Activated naive CD4-positive, alpha-beta T cell treated with anti-CD3 and anti-CD28 coated beads for 36 hours (primary cell): ENCODE results near the gene CDH10. TPM values are rescaled to one million over a fixed set of nuclear protein-coding genes. Genes with fewer than 3 reads are reported as not detected.

Experiments
- CTCF ChIA-PET: fragments of 350-600 bp; sonication (Branson Sonifier 250); formaldehyde crosslinking; loops from one replicate; lab custom pipeline; 2021; ENCODE audit warnings: antibody characterized with exemption; lab: Charles Lee
- DNase-seq: peaks from one replicate; pipeline ENCODE4 v3.0.0-alpha.2; 2020
- H3K27ac Mint-ChIP-seq: one replicate; pipeline ENCODE4 v1.8.0; 2021; ENCODE audit warnings: mild to moderate bottlenecking, mixed read lengths
- H3K27me3 Mint-ChIP-seq: one replicate; pipeline ENCODE4 v1.8.0; 2021; ENCODE audit warnings: low read depth, mixed read lengths
- H3K36me3 Mint-ChIP-seq: one replicate; pipeline ENCODE4 v1.8.0; 2021; ENCODE audit warnings: low read depth, mixed read lengths
- H3K4me1 Mint-ChIP-seq: one replicate; pipeline ENCODE4 v1.8.0; 2021; ENCODE audit warnings: low read depth, mixed read lengths
- H3K4me3 Mint-ChIP-seq: one replicate; pipeline ENCODE4 v1.8.0; 2021; ENCODE audit warnings: mild to moderate bottlenecking, moderate library complexity, mixed read lengths
- H3K9me3 Mint-ChIP-seq: one replicate; pipeline ENCODE4 v1.8.0; 2021; ENCODE audit warnings: mixed read lengths
- intact Hi-C: fragments of 100-400 bp; cut with micrococcal nuclease; formaldehyde crosslinking; loops from one replicate; pipeline ENCODE4 v1.15.1; 2023
- total RNA-seq, 2 experiments: library from RNA; stranded (reverse); gene quantifications; one replicate each; pipeline ENCODE4 v1.2.3, GENCODE V29; 2021

CDH10 gene
- total RNA-seq, 2 experiments from 2014 or later: not detected

GRCh38 chr5:24632353-24632752 is 12.4 kb downstream of the CDH10 start:
- no peaks in the 10 kb centered on the region for H3K27me3 Mint-ChIP-seq
- no peaks in the 10 kb centered on the region for H3K36me3 Mint-ChIP-seq
- CTCF ChIA-PET: interaction anchor here (0.8 kb wide), 1 partner anchor 13 kb away, joined by 3 read pairs; no protein-coding TSS in a partner anchor
- no peak overlapping the region for H3K27ac Mint-ChIP-seq
- no peak for DNase-seq
- intact Hi-C loops: no loop called here
- no peaks in the 10 kb centered on the region for H3K4me1 Mint-ChIP-seq
- peaks cover 1% of the 10 kb centered on the region for H3K9me3 Mint-ChIP-seq
- no peak overlapping the region for H3K4me3 Mint-ChIP-seq

DNA sequence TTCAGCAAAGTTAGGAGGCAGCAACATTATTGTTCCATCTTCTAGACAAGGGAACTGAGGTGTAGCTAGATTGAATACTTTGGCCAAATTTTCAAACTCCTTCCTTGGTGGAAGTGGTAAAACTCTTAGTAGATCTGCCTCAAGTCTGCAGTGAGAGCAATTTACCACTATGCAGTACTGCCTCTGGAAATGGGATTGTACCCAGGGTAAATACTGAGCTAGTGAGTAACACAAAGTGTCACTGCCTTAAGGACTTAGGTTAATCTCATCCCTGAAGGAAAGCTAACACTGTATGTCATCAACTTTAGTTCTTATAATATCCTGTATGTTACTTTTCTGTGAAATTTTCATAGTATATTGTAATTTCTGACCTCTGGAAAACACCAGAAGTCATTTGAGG is 13.9 kb downstream of the CDH10 start:
- intact Hi-C loops: no loop called here
- H3K27me3 Mint-ChIP-seq: no peaks in the 10 kb centered on the region
- H3K36me3 Mint-ChIP-seq: no peaks in the 10 kb centered on the region
- H3K27ac Mint-ChIP-seq: no peak overlapping the region
- H3K4me3 Mint-ChIP-seq: no peak overlapping the region
- CTCF ChIA-PET: no interaction called here
- no peaks in the 10 kb centered on the region for H3K4me1 Mint-ChIP-seq
- H3K9me3 Mint-ChIP-seq: peaks cover 1% of the 10 kb centered on the region
- DNase-seq: no peak

DNA sequence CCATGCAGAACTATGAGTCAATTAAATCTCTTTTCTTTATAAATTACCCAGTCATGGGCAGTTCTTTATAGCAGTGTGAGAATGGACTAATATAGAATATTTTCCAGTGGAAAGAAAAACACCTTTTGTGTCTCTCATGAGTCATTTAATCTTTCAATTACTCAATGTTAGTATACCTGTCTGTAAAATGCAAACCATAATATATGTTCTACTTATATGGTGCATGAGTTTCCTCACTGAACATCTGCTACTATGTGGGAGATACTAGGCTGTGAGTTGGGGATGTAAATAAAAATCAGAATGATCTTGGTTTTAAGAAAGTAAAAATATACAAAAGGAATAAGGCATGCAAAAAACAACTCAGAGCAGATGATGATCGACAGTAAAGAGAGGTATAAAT is 15.0 kb downstream of the CDH10 start:
- intact Hi-C loops: no loop called here

DNA sequence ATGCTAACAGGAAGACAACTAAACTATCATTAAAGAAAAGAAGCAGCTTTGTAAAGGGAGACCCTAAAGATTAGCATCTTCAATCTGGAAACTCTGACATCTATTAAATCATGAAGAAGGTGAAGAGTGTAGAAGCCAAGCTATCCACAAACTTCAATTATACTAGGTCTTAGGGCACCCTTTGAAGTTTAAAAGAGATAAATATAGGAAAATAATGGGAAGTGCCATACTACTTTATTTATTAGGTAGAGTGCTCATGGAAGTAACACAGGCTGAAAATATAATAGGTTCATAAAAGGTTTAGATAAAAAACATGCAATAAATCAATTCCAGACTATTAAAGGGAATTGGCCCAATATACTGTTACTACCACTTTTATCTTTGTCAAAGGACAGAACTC is 19.9 kb downstream of the CDH10 start:
- intact Hi-C loops: no loop called here
- DNase-seq: no peak
- Mint-ChIP-seq H3K36me3 (no peaks in the 10 kb centered on the region), H3K27me3 (no peaks in the 10 kb centered on the region), H3K27ac (no peak overlapping the region), H3K4me1 (no peaks in the 10 kb centered on the region), H3K4me3 (no peak overlapping the region), H3K9me3 (peaks cover 2% of the 10 kb centered on the region)
- CTCF ChIA-PET: no interaction called here

More for the DNA sequence above, 15.0 kb downstream of the CDH10 start:
- no peak for DNase-seq
- Mint-ChIP-seq H3K4me1 (no peaks in the 10 kb centered on the region), H3K27ac (no peak overlapping the region), H3K9me3 (peaks cover 1% of the 10 kb centered on the region), H3K36me3 (no peaks in the 10 kb centered on the region), H3K4me3 (no peak overlapping the region), H3K27me3 (no peaks in the 10 kb centered on the region)
- CTCF ChIA-PET: no interaction called here

DNA sequence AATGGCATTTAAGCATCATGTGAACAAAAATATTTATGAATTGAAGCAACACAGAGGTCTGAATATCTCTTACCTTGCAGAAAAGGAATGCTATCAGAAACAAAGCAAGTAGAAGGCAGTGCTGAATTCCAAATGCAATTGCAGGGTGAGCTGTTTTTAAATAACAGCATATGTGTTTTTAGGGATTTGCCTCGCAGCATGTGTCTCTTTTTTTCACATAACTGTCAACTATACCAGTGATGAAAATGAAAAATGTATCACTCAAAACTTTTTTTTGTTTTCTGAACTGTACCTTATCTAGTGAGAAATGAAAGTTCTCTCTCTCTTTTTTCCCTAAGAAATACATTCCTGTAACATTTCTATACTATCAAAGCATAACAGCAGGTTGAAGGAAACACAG is 21.2 kb downstream of the CDH10 start:
- no peaks in the 10 kb centered on the region for H3K36me3 Mint-ChIP-seq
- CTCF ChIA-PET: interaction anchor here (0.6 kb wide), 1 partner anchor 39 kb away, joined by 5 read pairs; no protein-coding TSS in a partner anchor
- no peak overlapping the region for H3K27ac Mint-ChIP-seq
- H3K9me3 Mint-ChIP-seq: peaks cover 1% of the 10 kb centered on the region
- no peaks in the 10 kb centered on the region for H3K4me1 Mint-ChIP-seq
- no peak for DNase-seq
- intact Hi-C loops: no loop called here
- no peak overlapping the region for H3K4me3 Mint-ChIP-seq
- H3K27me3 Mint-ChIP-seq: no peaks in the 10 kb centered on the region

DNA sequence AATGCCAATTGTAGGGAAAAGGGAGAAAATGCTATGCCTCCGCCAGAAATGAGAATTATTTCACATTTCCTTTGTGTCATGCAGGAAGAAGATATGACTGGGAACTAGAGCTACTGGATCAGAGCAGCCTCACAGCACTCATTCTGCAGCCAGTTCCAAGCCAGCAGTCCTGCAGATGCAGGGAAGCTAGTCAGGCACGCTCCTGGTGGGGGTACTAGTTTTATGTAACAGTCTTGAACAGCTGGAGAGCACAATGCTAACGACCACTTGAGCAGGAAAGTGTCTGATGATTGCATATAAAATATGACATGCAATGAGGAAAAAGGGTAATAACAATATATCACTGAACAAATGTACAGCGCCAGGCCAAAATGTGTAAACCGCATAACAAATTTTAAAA is 21.7 kb downstream of the CDH10 start:
- CTCF ChIA-PET: interaction anchor here (0.6 kb wide), 1 partner anchor 40 kb away, joined by 5 read pairs; no protein-coding TSS in a partner anchor
- H3K36me3 Mint-ChIP-seq: no peaks in the 10 kb centered on the region
- H3K4me1 Mint-ChIP-seq: no peaks in the 10 kb centered on the region
- no peak overlapping the region for H3K27ac Mint-ChIP-seq
- no peak overlapping the region for H3K4me3 Mint-ChIP-seq
- intact Hi-C loops: no loop called here
- DNase-seq: no peak
- H3K27me3 Mint-ChIP-seq: no peaks in the 10 kb centered on the region
- H3K9me3 Mint-ChIP-seq: peaks cover 1% of the 10 kb centered on the region

GRCh38 chr5:24621792-24622191 is 23.0 kb downstream of the CDH10 start:
- intact Hi-C loops: no loop called here
- Mint-ChIP-seq H3K27ac (no peak overlapping the region), H3K4me1 (no peaks in the 10 kb centered on the region), H3K9me3 (peaks cover 1% of the 10 kb centered on the region), H3K36me3 (no peaks in the 10 kb centered on the region), H3K27me3 (no peaks in the 10 kb centered on the region), H3K4me3 (no peak overlapping the region)
- CTCF ChIA-PET: no interaction called here
- DNase-seq: no peak

DNA sequence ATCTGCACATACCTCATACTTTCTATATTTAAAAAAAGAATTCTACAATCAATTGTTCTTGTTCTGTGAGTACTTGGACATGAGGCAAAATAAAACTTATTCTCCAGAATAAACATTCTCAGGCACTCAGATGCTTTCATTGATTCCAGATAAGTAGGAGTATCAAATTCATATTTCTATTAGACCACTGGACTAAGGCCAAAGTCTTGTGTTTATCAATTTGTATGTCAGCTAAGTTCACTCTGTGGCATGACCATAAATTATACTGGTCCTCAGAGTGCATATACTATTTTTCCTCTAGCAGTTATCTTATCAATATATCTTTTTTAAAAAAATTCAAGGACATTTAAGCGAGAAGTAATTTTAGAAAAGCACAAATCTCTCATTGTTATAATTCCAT is 28.2 kb downstream of the CDH10 start:
- DNase-seq: no peak
- intact Hi-C loops: no loop called here
- Mint-ChIP-seq H3K4me3 (no peak overlapping the region), H3K4me1 (no peaks in the 10 kb centered on the region), H3K9me3 (peaks cover 6% of the 10 kb centered on the region), H3K27me3 (no peaks in the 10 kb centered on the region), H3K36me3 (no peaks in the 10 kb centered on the region), H3K27ac (no peak overlapping the region)
- CTCF ChIA-PET: no interaction called here

DNA sequence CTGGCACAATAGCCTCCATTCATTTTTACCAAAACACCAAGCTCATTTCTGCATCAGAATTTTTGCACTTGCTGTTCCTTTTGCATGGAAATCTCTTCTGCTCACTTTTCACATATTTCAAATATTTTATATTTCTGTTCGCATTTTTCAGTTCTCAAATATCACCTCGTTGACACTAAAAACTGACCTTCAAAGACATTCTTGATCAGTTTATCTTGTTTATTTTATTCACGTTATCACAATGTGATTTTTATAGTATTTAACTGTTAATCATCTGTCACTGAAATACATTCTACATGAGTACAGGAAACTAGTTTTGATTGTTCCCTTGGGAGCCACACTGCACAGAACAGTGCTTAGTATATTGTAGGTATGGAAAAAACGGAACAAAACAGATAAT is 29.6 kb downstream of the CDH10 start:
- Mint-ChIP-seq H3K27me3 (no peaks in the 10 kb centered on the region), H3K27ac (no peak overlapping the region), H3K4me3 (no peak overlapping the region)

DNA sequence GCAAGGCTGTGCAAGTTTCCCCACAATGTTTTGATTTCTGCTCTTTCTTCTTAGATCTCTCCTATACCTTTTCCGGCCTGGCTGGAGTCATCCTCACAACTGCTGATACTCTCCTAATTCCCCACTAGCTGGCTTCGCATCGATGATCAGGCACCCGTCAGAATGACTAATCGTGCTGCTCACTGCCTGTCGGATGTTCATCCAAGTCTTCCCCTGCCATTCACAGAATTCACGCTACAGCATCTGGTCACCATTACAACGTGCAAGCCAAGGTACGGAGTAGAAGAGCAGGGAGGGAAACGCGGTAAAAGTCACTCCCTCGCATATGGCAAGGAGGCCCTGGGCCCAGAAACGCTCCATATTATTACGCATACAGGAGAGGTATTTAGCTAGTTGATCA is 35.1 kb downstream of the CDH10 start:
- H3K4me3 Mint-ChIP-seq: no peak overlapping the region
- CTCF ChIA-PET: no interaction called here

More for the DNA sequence above, 29.6 kb downstream of the CDH10 start:
- no peaks in the 10 kb centered on the region for H3K36me3 Mint-ChIP-seq
- no peak for DNase-seq
- CTCF ChIA-PET: no interaction called here
- H3K9me3 Mint-ChIP-seq: peaks cover 7% of the 10 kb centered on the region
- no peaks in the 10 kb centered on the region for H3K4me1 Mint-ChIP-seq
- intact Hi-C loops: no loop called here

DNA sequence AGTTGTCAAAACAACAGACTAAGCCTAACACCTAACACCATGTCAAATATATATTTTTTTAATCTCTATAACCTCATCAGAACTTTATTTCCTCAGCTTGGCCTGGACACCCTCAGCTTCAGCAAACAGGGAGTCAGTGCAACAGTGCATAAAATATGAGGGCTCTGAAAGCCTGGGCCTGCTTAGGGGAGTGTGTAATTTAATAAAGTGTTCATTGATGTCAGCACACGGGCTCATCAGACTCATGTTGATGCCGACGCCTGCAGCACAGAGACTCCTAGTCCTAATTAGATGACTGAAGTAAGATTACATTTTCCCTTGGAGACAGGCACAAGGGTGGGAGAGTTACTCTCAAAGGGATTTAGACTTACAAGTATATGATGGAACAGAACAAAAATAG is 37.8 kb downstream of the CDH10 start:
- no peak for DNase-seq
- no peaks in the 10 kb centered on the region for H3K27me3 Mint-ChIP-seq
- H3K27ac Mint-ChIP-seq: no peak overlapping the region
- H3K36me3 Mint-ChIP-seq: no peaks in the 10 kb centered on the region
- H3K4me3 Mint-ChIP-seq: no peak overlapping the region
- no peaks in the 10 kb centered on the region for H3K4me1 Mint-ChIP-seq
- CTCF ChIA-PET: interaction anchor here (0.7 kb wide), 1 partner anchor 270 kb away, joined by 3 read pairs; no protein-coding TSS in a partner anchor
- H3K9me3 Mint-ChIP-seq: peaks cover 6% of the 10 kb centered on the region
- intact Hi-C loops: no loop called here

More for the DNA sequence above, 35.1 kb downstream of the CDH10 start:
- Mint-ChIP-seq H3K36me3 (no peaks in the 10 kb centered on the region), H3K4me1 (no peaks in the 10 kb centered on the region), H3K27ac (no peak overlapping the region), H3K27me3 (no peaks in the 10 kb centered on the region), H3K9me3 (peaks cover 5% of the 10 kb centered on the region)
- intact Hi-C loops: no loop called here
- DNase-seq: no peak

DNA sequence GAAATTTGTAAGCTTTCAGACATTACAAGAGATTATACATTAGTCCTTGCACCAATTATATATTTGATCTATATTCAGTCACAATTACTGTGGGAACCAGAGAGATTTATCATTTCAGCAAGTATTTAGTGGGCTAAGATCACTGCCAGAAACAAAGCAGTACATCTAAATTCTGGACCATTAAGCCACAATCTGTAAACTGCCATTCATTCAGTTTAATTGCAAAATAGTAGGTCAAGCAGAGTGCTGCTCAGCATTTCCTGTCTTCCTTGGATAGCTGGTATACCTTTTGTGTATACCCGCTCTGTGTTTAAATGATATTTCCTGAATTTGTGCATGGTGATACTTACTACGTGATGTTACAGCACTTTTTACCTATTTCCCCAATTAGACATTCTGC is 42.6 kb downstream of the CDH10 start:
- H3K4me3 Mint-ChIP-seq: no peak overlapping the region
- intact Hi-C loops: no loop called here
- H3K9me3 Mint-ChIP-seq: peaks cover 6% of the 10 kb centered on the region
- no peaks in the 10 kb centered on the region for H3K27me3 Mint-ChIP-seq
- H3K4me1 Mint-ChIP-seq: no peaks in the 10 kb centered on the region
- H3K27ac Mint-ChIP-seq: no peak overlapping the region
- DNase-seq: no peak
- CTCF ChIA-PET: no interaction called here
- no peaks in the 10 kb centered on the region for H3K36me3 Mint-ChIP-seq

DNA sequence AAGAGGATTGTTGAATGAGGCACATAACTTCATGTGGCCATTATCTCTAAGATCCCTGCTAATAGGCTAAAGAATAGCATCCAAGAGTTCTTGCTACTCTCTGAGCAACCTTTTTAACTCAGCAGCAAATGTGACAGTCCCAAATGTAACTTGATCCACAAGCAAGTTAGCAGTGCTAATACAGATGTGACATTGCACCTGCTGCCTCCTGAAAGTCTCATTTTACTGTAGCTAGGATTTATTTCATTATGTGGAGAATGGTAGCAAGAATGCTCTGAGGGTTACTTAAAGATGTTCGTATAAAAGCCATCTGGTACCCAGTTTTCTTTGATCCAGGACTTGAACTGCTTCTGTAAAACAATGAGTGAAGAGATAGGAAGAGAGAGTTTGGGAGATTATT is 45.8 kb downstream of the CDH10 start:
- H3K36me3 Mint-ChIP-seq: peaks cover 1% of the 10 kb centered on the region
- no peak for DNase-seq
- intact Hi-C loops: no loop called here
- CTCF ChIA-PET: no interaction called here
- H3K4me1 Mint-ChIP-seq: no peaks in the 10 kb centered on the region
- no peaks in the 10 kb centered on the region for H3K27me3 Mint-ChIP-seq
- no peak overlapping the region for H3K27ac Mint-ChIP-seq
- peaks cover 7% of the 10 kb centered on the region for H3K9me3 Mint-ChIP-seq
- no peak overlapping the region for H3K4me3 Mint-ChIP-seq
